PC-3 (cell line): ENCODE results near the gene C16orf96.

Experiments
- CTCF ChIP-seq: fragments of 300-600 bp; sonication (generic); conservative IDR thresholded peaks from 2 replicates; pipeline ENCODE4 v1.5.1; 2017; ENCODE audit warnings: antibody characterized with exemption, low read depth, mild to moderate bottlenecking, low read length
- EZH2 ChIP-seq: fragments of 300-600 bp; sonication (generic); IDR thresholded peaks from one replicate; pipeline ENCODE4 v1.6.1; 2017; ENCODE audit warnings: antibody characterized with exemption, mild to moderate bottlenecking, low read length; ENCODE audit not compliant: unreplicated experiment

- TF ChIP-seq CTCF, result no peak
- no peak for TF ChIP-seq EZH2
Observed at GRCh38 chr16:4646773-4647643, 90.9 kb downstream of the C16orf96 start.
